ENCODE data around the gene MDM1.

MDM1 gene

DNA sequence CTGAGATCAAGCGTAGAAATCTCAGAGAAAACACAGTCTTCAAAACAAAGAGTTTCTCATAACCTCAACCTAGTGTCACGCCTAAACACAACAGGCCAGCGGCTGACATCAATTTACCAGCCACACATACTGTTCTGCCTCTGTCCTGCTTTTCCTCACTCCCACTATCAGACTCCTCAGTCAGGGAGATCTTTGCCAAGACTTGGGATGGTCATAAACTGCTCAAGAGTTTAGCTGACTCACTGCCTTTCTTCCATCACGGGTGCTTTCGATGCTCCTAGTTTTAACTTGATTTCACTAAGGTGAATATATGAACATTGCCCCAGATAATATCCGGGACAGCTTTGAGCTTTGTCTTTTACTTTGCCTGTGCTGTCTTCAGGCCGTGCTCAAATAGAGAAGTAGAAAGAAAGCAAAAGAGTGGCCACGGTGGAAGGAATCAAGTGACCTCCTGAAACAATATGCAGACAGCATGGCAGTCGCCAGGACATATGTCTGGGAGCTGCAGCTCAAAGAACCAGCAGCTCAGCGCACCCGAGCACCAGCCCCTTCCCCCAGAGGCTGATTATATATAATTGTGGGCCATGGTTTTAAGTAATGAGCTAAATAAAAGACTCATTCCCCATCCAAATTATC lies 12.1 kb downstream of the MDM1 start:
- no peak for DNase-seq

DNA sequence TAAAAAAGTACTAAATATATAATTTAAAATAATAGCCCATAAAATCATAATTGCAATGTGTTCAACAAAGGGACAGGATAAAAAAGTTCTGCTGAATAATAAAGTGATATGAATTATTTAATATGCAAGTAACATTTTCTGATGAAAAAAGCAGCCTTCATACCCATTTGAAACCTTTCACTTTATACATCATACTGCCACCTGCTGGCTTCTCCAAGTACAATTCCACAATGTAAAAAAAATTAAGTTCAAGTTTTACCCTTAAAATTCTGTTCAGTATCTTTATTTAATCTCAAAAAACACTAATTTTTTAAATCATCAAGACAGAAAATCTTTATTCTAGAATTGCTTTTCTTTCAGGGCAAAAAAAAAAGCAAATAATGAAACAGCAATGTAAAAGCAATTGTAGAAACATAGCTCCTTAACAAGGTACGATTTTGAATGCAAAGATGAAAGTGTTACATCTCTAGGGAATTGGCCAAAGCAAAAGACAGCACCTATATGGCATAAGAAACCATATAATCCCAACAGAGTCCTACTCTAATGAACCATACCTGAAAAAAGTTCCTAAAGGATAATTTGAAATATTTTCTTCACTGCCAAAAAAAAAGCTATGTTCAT lies 15.0 kb downstream of the MDM1 start:
- DNase-seq: no peak

DNA sequence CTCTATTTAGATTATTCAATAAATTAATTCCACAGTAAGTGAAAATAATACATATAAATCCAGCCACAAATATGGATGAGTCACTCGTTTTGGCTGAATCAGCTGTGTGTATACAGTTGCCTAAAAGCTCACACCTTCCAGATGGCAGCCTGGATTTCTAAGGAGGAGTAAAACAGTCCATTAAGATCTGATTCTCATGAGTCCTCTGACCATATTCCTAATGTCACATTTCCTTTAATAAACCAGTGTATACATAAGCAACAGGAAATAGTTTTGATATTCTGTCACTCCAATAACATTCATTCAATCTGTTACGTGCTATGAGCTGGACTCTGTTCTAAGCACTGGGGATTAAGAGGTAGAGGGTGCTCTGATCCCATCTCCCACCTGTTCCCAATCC lies 21.8 kb downstream of the MDM1 start:
- DNase-seq: no peak

DNA sequence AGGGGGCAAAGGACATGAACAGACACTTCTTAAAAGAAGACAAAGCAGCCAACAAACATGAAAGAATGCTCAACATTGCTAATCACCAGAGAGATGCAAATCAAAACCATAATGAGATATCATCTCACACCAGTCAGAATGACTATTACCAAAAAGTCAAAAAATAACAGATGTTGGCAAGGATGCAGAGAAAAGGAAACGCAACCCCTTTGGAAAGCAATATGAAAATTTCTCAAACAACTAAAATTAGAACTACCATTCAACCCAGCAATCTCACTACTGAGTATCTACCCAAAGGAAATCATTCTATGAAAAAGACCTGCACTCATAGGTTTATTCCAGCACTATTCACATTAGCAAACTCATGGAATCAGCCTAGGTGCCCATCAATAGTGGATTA lies 25.6 kb downstream of the MDM1 start:
- no peak for DNase-seq

DNA sequence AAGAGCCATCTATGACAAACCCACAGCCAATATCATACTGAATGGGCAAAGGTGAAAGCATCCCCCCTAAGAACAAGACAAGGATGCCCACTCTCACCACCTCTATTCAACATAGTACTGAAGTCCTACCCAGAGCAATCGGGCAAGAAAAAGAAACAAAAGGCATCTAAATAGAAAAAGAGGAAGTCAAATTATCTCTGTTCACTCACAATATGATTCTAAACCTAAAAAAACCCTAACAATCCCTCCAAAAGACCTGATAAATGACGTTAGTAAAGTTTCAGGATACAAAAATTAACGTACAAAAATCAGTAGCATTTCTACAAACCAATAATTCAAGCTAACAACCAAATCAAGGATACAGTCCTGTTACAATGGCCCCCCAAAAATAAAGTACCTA lies 26.9 kb downstream of the MDM1 start:
- no peak for DNase-seq

DNA sequence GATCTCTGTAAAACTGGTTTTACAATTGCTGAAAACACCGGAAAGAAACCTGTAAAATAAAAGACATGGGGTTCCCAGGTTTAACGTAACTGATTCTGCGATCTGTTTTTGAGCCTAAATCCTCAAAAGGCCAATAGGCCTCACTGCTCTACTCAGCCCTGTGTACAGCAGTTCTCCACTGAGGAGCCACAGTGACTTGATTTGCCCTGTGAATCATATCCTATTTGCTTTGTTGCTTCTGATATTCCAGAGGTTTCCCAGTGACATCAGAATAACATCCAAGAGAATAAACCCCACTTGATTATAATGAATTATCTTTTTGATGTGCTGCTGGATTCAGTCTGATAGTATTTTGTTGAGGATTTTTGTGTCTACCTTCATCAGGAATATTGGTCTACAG lies 27.5 kb downstream of the MDM1 start:
- no peak for DNase-seq

DNA sequence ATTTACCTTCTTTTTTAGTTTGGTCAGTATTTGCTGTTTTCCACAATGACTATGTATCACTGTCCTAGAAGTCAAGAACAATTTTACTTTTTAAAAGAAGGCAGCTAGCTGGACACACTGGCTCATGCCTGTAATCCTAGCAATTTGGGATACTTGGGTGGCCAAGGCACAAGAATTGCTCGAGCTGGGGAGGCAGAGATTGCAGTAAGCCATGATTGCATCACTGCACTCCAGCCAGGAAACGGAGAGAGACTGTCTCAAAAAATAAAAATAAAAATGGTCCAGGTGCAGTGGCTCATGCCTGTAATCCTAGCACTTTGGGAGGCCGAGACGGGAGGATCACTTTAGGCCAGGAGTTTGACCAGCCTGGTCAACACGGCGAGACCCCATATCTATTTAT lies 28.3 kb downstream of the MDM1 start:
- DNase-seq: no peak

DNA sequence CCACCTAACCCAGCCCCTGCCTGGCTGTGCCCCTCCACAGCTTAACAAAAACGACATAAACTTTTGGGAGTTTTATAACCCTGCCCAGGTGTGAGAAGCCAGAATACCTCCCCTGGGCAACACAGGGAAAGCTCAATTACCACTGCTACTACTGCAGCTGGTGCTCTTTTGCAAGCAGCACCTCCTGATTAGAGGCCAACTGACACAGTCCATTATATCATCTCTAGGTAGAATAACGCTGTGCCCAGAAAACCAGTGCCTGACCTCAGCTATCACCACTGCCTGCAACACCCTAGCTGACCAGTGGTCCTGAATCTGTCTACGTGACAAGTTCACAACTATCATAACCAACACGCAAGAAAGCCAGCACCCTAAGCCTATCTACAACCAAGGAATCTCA lies 34.2 kb downstream of the MDM1 start:
- DNase-seq: no peak

DNA sequence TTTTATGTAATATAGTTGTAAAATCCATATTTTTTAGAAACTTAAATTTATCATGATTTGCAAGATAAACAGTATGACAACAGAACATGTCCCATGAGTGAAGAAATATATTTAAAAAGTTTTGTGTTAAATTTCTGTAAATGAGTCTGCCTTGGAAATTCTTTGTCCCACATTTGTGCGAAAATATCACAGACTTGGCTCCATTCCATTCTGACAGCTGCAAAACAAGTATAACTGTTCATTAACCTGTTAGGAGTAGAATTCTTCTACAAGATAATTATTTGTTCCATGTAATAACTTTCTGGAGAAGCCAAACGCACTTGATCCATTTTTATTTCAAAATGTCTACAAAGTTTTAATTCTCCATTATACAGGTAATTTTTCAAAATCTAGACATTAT lies 37.9 kb downstream of the MDM1 start:
- DNase-seq: no peak

DNA sequence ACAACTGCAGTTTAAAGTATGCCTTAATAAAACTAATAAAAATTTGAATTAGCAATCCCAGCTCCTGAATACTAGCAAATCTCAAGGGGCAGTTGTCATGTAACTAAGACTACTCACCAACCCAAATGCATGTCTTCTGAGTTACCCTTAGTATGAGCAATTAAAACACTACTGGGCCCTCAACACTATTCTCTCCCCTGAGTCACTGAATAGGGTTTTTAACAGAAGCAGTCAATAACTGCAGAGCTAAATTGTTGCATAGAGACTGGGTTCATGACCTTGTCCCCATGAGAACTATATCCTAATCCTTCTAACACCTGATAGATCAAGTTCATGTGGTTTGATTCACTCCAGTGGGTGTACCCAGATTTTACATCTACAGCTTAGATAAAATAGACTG lies 38.8 kb downstream of the MDM1 start:
- no peak for DNase-seq

DNA sequence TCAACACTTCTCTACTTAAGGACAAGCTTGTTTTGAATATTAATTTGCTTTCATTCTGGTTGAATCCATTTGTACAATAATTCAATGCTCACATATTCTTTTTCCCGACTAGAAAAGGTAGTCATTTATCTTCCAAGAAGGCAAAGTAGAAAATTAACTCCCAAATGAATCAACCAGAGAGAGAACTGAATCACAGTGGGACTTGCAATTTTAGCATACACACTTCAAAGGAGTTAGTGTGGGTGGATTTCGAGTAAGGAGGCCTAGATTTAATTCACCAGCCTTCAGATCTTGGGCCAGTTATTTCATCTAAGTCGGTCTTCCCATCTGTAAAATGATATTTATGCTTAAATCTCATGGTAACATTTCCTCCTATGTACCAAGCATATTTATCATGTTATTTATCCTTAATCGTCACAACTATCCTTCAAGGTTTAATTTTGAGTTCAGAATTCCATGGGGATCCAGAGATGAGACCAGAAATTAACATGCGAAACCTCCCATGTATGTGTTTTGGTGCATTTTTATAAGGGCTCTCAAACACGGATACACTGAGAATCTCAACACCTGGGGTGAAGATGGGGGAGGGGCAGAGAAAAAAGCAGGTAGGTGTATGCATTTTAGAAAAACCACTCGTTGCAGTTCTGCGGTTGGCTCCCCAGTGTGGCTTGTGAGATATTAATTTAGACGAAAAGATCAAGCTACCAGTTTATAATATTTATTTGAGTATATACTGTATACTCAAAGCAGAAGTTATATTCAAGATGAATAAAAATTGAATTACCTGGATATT lies 39.8 kb downstream of the MDM1 start:
- no peak for DNase-seq

DNA sequence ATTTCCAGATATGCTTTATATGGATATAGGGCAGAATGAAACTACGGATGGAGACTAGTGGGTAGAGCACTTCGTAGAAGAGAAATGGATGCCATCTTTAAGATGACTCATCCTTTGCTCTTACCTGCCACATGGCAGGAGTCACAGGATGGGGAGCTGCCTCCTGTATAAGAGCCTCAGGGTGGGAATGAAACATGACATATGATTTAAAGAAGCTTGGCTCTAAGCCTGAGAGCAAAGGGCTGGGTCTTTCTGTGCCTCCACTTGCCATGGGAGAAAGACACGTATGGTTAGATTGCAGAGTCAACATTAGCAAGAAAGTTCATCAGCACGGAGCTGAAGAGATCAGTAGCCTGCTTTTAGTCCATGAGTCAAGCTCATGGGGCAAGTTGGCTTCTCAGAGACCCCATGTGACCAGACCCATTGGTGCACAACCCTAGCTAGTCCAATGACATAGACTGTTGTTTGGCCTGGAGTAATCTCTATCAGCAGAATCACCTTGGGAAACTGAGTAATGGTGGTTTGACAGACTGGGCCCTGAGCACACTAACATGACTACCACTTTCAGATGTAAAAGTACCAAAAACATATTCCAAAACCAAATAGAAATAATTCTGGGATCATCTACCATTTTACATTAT lies 40.6 kb downstream of the MDM1 start:
- no peak for DNase-seq

DNA sequence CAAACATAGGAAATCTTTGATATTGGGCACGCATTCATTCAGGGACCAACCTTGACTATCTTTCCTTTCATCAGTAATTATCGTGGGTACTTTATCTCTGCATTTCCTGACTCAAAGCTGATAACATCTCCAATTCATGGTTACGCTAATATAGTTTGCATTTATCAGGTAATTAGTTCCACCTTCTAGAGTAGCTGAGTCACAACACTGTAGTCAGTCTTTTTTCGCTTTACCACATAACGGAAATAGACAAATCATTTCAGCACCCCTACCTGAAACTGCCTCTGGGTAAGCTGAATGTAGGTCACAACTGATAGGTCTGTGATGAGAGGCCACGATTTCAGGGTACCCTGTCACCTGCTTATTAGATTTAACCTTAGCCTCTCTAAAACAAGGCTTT lies 42.0 kb downstream of the MDM1 start:
- no peak for DNase-seq

DNA sequence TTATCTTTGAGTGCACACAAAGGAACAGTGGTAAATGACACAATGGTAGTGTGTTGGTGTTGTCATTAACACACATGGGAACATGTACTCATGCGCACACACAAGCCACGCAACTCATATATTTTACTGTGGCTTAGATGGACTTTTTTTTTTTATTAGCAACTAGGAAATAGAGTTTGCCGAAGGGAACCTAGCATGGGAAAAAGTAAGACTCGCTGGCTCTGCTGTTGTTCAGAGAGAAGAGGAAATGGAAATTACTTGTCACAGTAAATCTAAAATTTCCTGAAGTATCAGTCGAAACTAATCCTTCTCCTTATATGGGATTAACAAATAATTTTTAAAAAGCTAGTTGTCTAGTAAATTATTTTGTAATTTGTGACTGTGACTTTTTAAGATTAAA lies 45.1 kb downstream of the MDM1 start:
- DNase-seq: no peak

DNA sequence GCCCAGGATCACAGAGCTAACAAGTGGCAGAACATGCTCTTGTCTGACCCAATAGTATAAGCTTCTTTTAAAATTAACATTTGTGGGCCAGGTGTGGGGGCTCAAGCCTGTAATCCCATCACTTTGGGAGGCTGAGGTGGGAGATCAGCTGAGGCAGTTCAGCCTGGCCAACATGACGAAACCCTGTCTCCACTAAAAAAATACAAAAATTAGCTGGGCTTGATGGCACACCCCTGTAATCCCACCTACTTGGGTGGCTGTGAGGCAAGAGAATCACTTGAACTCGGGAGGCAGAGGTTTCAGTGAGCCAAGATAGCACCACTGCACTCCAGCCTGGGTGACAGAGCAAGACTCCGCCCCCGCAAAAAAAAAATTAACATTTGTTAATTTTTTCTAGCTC lies 45.8 kb downstream of the MDM1 start:
- no peak for DNase-seq

DNA sequence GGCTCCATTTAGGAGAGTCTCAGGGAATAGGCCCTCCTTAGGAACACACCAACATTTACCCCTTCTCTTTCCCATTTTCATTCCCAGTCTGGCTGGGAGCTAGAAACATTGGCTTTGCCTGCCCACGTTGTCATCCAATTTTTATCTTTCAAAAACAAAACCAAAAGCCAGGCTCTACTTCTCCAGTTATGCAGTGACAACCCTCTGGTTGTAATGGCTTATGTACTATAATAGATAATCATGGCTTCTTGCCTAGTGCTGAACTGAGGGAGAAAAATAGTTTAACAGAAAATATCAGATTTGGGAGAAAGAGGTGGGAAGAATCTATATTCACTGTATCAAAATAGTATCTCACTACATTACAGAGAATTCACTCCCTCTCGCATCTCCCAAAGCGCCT lies 46.6 kb downstream of the MDM1 start:
- no peak for DNase-seq

DNA sequence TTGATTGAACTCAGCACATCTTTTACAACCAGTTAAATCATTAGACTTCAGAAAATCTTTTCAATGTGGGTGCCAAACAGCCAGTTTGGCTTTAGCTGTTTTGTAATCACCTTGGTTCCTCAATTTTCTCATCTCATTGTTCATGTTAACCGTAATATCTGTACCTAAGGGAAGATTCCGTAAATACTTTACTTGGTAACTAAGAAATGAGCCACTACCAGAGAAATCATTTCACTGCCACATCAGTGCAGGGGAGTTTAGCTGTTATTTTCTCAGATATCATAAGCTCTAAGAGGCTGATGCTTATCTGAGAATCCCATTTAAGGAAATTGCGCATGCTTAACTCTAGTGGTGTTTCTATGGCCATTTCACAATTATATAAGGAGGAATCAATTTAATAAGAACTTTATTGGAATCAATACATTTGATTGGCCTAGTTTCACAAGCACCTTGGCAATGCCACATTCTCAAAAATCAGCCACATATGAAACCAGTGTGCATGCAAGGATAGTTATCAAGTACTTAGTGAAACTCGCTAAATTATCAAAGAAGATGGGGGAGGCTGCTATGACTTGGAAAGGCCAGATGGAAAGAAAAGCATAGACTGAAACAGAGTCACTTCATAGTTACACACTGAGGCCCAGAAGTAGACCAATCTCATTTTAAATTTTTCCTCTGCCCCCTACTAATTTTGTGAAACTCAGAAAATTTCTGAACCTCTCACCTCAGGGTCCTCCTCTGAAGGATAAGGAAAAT lies 50.7 kb downstream of the MDM1 start:
- no peak for DNase-seq

DNA sequence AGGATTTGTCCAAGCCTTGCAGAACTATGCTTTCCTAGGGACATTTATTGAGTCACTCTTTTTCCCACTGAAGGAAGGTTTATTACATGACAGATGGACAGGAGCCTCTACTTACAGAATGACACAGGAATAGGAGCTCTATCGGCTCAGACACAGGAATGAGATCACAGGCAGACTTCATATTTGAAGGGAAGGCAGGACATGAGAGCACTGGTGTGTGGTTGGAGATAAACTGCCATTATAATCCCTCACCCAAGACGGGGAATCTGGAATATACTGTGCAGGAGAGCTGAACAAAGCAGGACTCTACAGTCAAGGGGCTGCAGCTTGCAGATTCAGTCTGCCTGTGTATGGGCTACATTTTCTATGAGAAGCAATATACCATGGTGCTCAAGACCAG lies 51.9 kb downstream of the MDM1 start:
- no peak for DNase-seq

DNA sequence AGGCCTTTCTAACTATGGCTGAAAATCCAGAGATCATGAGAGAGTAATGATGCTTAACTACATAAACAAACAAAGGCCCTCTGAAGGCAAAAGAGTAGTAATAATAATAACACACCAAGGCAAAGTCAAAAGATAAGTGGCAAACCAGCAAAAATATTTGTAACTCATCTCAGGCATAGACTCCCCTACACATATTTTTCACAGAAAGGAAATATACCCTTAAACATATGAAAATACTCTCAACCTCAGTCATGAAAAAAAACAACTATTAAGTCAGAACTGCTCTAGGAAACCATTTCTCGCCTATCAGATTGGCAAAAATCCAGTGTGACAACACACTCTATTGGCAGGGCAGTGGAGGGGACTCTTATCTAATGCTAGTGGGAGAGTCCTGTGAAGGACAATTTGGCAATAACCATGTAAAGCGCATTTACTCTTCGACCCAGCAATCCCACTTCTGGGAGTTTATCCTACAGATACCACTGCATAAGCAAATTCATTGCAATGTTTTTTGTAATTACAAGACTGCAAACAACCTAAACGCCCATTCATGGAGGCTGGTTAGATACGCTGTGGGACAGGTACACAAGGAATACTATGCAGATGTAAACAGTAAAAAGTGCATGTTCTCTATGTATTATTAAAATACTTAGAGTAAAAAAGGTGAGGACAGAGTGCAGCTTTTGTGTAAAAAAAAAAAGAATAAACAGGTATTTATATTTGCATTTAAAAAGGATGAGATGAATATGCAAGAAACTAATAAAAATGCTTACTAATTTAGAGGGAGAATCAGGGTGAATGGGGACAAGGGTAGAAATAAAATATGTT lies 52.7 kb downstream of the MDM1 start:
- DNase-seq: no peak

DNA sequence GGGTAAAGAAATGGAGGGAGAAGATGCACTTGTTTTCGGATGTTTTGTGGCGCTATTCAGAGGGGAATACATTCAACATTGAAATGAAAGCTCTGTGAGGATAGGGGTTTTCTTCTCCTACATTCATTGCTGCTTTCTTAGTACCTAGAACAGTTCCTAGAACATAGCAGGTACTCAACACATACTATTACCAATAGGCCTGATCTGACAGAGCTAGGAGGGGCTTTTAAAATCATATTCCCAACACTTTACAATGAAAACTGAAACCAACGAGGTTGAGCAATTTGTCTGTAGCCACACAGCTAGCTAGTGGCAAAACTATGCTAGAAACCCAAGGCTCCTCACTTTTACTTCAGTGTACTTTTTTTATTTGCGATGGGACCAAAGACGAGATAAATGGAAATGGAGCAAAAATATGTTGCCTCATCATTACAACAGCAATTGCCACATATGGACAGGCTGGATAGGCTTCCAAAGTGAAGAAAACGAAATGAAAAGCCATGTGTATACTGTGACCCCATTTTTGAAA lies 55.7 kb downstream of the MDM1 start:
- no peak for DNase-seq

DNA sequence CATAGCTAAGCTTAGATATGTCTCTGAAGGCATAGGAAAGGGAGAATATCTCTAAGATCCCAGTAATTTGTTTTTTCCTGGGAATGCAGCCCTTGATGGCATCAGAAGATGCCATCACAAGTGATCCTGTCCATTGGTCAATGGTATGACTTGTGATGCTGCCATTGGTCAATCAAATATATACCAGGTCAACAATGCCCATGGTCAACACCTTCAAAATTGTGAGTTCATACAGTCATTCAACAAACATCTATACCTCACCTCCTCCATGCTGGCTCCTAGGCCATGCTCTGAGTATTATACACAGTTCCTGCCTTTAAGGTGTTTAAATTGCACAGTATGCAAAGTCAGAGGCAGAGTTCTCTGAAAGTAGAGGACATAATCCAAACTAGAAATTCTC lies 59.4 kb downstream of the MDM1 start:
- no peak for DNase-seq

DNA sequence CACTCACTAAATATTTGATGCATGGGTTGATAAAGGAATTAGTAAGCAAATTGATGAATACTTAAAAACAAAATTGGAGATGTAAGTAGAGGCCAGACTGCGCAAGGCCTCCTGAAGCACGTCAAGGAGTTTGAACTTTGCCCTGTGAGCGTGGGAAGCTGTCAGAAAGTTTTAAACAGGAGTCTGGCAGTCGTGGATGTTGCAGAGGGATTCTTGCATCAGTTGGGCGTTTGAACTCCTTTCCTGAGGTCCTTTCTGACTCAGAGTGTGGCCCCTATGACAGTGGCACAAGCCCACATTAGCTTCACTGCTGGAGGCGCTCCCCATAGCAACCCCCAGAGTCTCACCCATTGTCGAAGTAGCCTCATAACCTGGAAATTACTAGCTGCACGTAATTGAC lies 60.8 kb downstream of the MDM1 start:
- no peak for DNase-seq

Data from 8988T (cell line).